H9 (cell line): ENCODE measurements around the gene DUSP28. TPM values are rescaled to one million over a fixed set of nuclear protein-coding genes. Genes with fewer than 3 reads are reported as not detected.

Experiments
- DNase-seq: peaks from one replicate; pipeline ENCODE4 v3.0.0-alpha.2; 2017
- H2AFZ ChIP-seq: one replicate; pipeline ENCODE4 v1.6.1; 2013; ENCODE audit warnings: mild to moderate bottlenecking, low read length, control low read depth, moderate library complexity
- H2AK5ac ChIP-seq: 2 replicates; pipeline ENCODE4 v1.6.1; 2013; ENCODE audit warnings: low read length, control low read depth, mixed read lengths; ENCODE audit not compliant: insufficient read length
- H2BK120ac ChIP-seq: one replicate; pipeline ENCODE4 v1.6.1; 2013; ENCODE audit warnings: low read depth, mild to moderate bottlenecking, low read length, control low read depth, inconsistent platforms; ENCODE audit not compliant: poor library complexity, severe bottlenecking
- H2BK12ac ChIP-seq: 2 replicates; pipeline ENCODE4 v1.6.1; 2013; ENCODE audit warnings: low read length, control low read depth, mixed read lengths, low read depth; ENCODE audit not compliant: insufficient read length
- H2BK15ac ChIP-seq: 2 replicates; pipeline ENCODE4 v1.6.1; 2013; ENCODE audit warnings: low read depth, low read length, control low read depth
- H2BK20ac ChIP-seq: one replicate; pipeline ENCODE4 v1.6.1; 2013; ENCODE audit warnings: low read depth, mild to moderate bottlenecking, low read length, control low read depth, inconsistent platforms; ENCODE audit not compliant: poor library complexity, severe bottlenecking
- H2BK5ac ChIP-seq: 2 replicates; pipeline ENCODE4 v1.6.1; 2013; ENCODE audit warnings: low read length, control low read depth, mixed read lengths; ENCODE audit not compliant: insufficient read length
- H3K14ac ChIP-seq: 2 replicates; pipeline ENCODE4 v1.6.1; 2013; ENCODE audit warnings: low read length, control low read depth; ENCODE audit not compliant: insufficient read depth
- H3K18ac ChIP-seq: 2 replicates; pipeline ENCODE4 v1.6.1; 2013; ENCODE audit warnings: low read depth, mild to moderate bottlenecking, mixed read lengths, low read length, control low read depth; ENCODE audit not compliant: insufficient read length
- H3K23ac ChIP-seq: 2 replicates; pipeline ENCODE4 v1.6.1; 2013; ENCODE audit warnings: low read length, control low read depth, mixed read lengths, low read depth; ENCODE audit not compliant: insufficient read length
- H3K23me2 ChIP-seq: 2 replicates; pipeline ENCODE4 v1.6.1; 2013; ENCODE audit warnings: low read depth, mild to moderate bottlenecking, mixed read lengths, low read length, control low read depth; ENCODE audit not compliant: insufficient read length, poor library complexity, severe bottlenecking
- H3K27ac ChIP-seq: 2 replicates; pipeline ENCODE4 v1.5.1; 2013; ENCODE audit warnings: low read length, control low read depth, mixed read lengths, low read depth; ENCODE audit not compliant: insufficient read length
- H3K27me3 ChIP-seq: 2 replicates; pipeline ENCODE4 v1.6.1; 2013; ENCODE audit warnings: low read length, control low read depth, inconsistent platforms; ENCODE audit not compliant: insufficient read depth
- H3K4ac ChIP-seq: 2 replicates; pipeline ENCODE4 v1.6.1; 2013; ENCODE audit warnings: low read depth, mild to moderate bottlenecking, control low read depth, inconsistent platforms, low read length, moderate library complexity
- H3K4me1 ChIP-seq: 2 replicates; pipeline ENCODE4 v1.6.1; 2013; ENCODE audit warnings: low read length, control low read depth, inconsistent platforms; ENCODE audit not compliant: insufficient read depth
- H3K4me2 ChIP-seq: 2 replicates; pipeline ENCODE4 v1.6.1; 2013; ENCODE audit warnings: low read length, control low read depth, mixed read lengths; ENCODE audit not compliant: insufficient read length, insufficient read depth
- H3K56ac ChIP-seq: 2 replicates; pipeline ENCODE4 v1.6.1; 2013; ENCODE audit warnings: low read depth, mild to moderate bottlenecking, mixed read lengths, low read length, control low read depth; ENCODE audit not compliant: insufficient read length
- H3K79me1 ChIP-seq: 2 replicates; pipeline ENCODE4 v1.6.1; 2013; ENCODE audit warnings: low read depth, mild to moderate bottlenecking, moderate library complexity, low read length, control low read depth, inconsistent platforms; ENCODE audit not compliant: insufficient read depth, poor library complexity, severe bottlenecking
- H3K79me2 ChIP-seq: 2 replicates; pipeline ENCODE4 v1.6.1; 2013; ENCODE audit warnings: low read length, control low read depth, inconsistent platforms; ENCODE audit not compliant: insufficient read depth
- H3K9ac ChIP-seq: 2 replicates; pipeline ENCODE4 v1.6.1; 2013; ENCODE audit warnings: low read length, control low read depth, mixed read lengths; ENCODE audit not compliant: insufficient read length; ENCODE audit errors: extremely low read depth
- H3K9me3 ChIP-seq: one replicate; pipeline ENCODE4 v1.6.1; 2013; ENCODE audit warnings: low read depth, low read length, inconsistent platforms; ENCODE audit not compliant: control insufficient read depth
- H3T11ph ChIP-seq: one replicate; pipeline ENCODE4 v1.6.1; 2013; ENCODE audit warnings: mild to moderate bottlenecking, low read length, control low read depth, inconsistent platforms
- H4K20me1 ChIP-seq: one replicate; pipeline ENCODE4 v1.6.1; 2013; ENCODE audit not compliant: control insufficient read depth, insufficient read length, insufficient read depth
- H4K5ac ChIP-seq: 2 replicates; pipeline ENCODE4 v1.6.1; 2013; ENCODE audit warnings: low read depth, mild to moderate bottlenecking, mixed read lengths, low read length, control low read depth; ENCODE audit not compliant: insufficient read length
- H4K8ac ChIP-seq: replicated peaks from 2 replicates; pipeline ENCODE4 v1.6.1; 2013; ENCODE audit warnings: low read length, control low read depth, mixed read lengths, low read depth; ENCODE audit not compliant: insufficient read length
- H4K91ac ChIP-seq: 2 replicates; pipeline ENCODE4 v1.6.1; 2013; ENCODE audit warnings: low read depth, mild to moderate bottlenecking, moderate library complexity, mixed read lengths, low read length, control low read depth; ENCODE audit not compliant: insufficient read length
- H3K27ac Mint-ChIP-seq, 3 experiments: 2 replicates in 2 of 3; 3 replicates in 1 of 3; pipeline ENCODE4 v1.8.0; 2020 to 2021; ENCODE audit warnings: mixed read lengths in 3 of 3, mild to moderate bottlenecking in 1 of 3, moderate library complexity in 1 of 3
- H3K27me3 Mint-ChIP-seq: 2 replicates; pipeline ENCODE4 v1.8.0; 2021; ENCODE audit warnings: low read depth, mild to moderate bottlenecking, moderate library complexity, mixed read lengths
- H3K36me3 Mint-ChIP-seq, 3 experiments: 2 replicates in 2 of 3; 3 replicates in 1 of 3; pipeline ENCODE4 v1.8.0; 2020 to 2021; ENCODE audit warnings: low read depth in 3 of 3, mixed read lengths in 3 of 3; ENCODE audit not compliant: insufficient read depth in 1 of 3
- H3K4me1 Mint-ChIP-seq, 2 experiments: 2 replicates each; pipeline ENCODE4 v1.8.0; 2020; ENCODE audit warnings: mixed read lengths in 2 of 2
- H3K4me3 Mint-ChIP-seq, 2 experiments: 2 replicates in 1 of 2; 3 replicates in 1 of 2; pipeline ENCODE4 v1.8.0; 2020 to 2021; ENCODE audit warnings: mild to moderate bottlenecking in 2 of 2, mixed read lengths in 2 of 2, moderate library complexity in 1 of 2
- H3K9me3 Mint-ChIP-seq, 2 experiments: 2 replicates in 1 of 2; 3 replicates in 1 of 2; pipeline ENCODE4 v1.8.0; 2020; ENCODE audit warnings: mild to moderate bottlenecking in 2 of 2, mixed read lengths in 2 of 2, moderate library complexity in 1 of 2
- CTCF ChIP-seq: fragments of 200-600 bp; sonication (generic); conservative IDR thresholded peaks from 3 replicates; pipeline ENCODE4 v1.8.0; 2021; ENCODE audit warnings: antibody characterized with exemption, mild to moderate bottlenecking
- WGBS: extraction: QIAGEN DNeasy Blood & Tissue Kit; methylation state at CpG from one replicate; pipeline ENCODE4 v1.1.7; 2013; ENCODE audit warnings: missing lambda C conversion rate, low lambda C conversion rate, mixed read lengths; ENCODE audit not compliant: insufficient read length; ENCODE audit errors: extremely low coverage; 5-methylcytosine and 5-hydroxymethylcytosine counted together
- total RNA-seq: library from RNA; stranded (reverse); gene quantifications from 2 replicates; pipeline ENCODE4 v1.2.1, GENCODE V29; 2021

The DUSP28 gene
- total RNA-seq, 1 experiment from 2014 or later: 1.6 TPM

GRCh38 chr2:240557808-240558207 is 2.3 kb upstream of the DUSP28 start, which contains the start of gene ANKMY1:
Gene ANKMY1, minus strand, starts transcription at chr2:240557988. Its CDS starts 653 bp downstream, at chr2:240557335.
- Histone ChIP-seq H3K27ac (no peak within 1 kb of the TSS), H2BK20ac (no peak within 1 kb of the TSS), H3K56ac (no peak within 1 kb of the TSS), H2BK120ac (no peak within 1 kb of the TSS), H3K23me2 (peaks cover 3% of the 10 kb centered on the region), H3K4me1 (no peaks in the 10 kb centered on the region), H3K14ac (peak within 1 kb of the TSS; percentile 52; the same call in 1 of the 2 replicates), H4K5ac (no peak within 1 kb of the TSS), H4K20me1 (no peaks in the 10 kb centered on the region), H3K4ac (no peak within 1 kb of the TSS), H4K91ac (no peak within 1 kb of the TSS), H2BK5ac (no peak within 1 kb of the TSS), H3K79me1 (no peaks in the 10 kb centered on the region), H3T11ph (no peak within 1 kb of the TSS), H3K23ac (no peak within 1 kb of the TSS), H3K27me3 (peaks cover 5% of the 10 kb centered on the region; the same call in 1 of the 2 replicates), H2BK12ac (no peak within 1 kb of the TSS), H2AK5ac (no peak within 1 kb of the TSS), H3K18ac (peak within 1 kb of the TSS; percentile 63), H3K9ac (no peak within 1 kb of the TSS), H3K79me2 (no peaks in the 10 kb centered on the region), H4K8ac (no peak within 1 kb of the TSS), H2BK15ac (no peak within 1 kb of the TSS), H3K9me3 (no peaks in the 10 kb centered on the region), H3K4me2 (no peak within 1 kb of the TSS), H2AFZ (no peak within 1 kb of the TSS)
- no CpG with 5 or more reads among the region's 47 CpGs for WGBS
- no peak within 1 kb of the TSS; a peak in 1 of 7 replicates for H3K27ac Mint-ChIP-seq
- H3K9me3 Mint-ChIP-seq: no peaks in the 10 kb centered on the region; a peak in 1 of 5 replicates
- peaks cover 20 to 23% of the 10 kb centered on the region in 2 experiments for H3K4me1 Mint-ChIP-seq
- peak; percentile 92 for DNase-seq
- H3K4me3 Mint-ChIP-seq: peak within 1 kb of the TSS; percentile 44 to 76
- H3K36me3 Mint-ChIP-seq: peaks cover 2 to 4% (median 3%) of the 10 kb centered on the region in 3 experiments; a peak in 4 of 7 replicates
- TF ChIP-seq CTCF: no peak
- H3K27me3 Mint-ChIP-seq: peaks cover 21% of the 10 kb centered on the region
